ENCODE data around the gene ZBTB7A.

- TF ChIP-seq CTCF (IDR thresholded peaks at IDR 0.05): no peak
- TF ChIP-seq POLR2A (IDR thresholded peaks at IDR 0.05): no peak
These were observed 45.7 kb upstream of the ZBTB7A start for GRCh38 chr19:4112367-4112766.

Measured in adrenal gland (tissue), 5 donors.